H9 (cell line): Measurements from ENCODE around the gene NLN. TPM values are rescaled to one million over a fixed set of nuclear protein-coding genes. Genes with fewer than 3 reads are reported as not detected.

Experiments
- DNase-seq: peaks from one replicate; pipeline ENCODE4 v3.0.0-alpha.2; 2017
- H2AFZ ChIP-seq: one replicate; pipeline ENCODE4 v1.6.1; 2013; ENCODE audit warnings: mild to moderate bottlenecking, low read length, control low read depth, moderate library complexity
- H2AK5ac ChIP-seq: 2 replicates; pipeline ENCODE4 v1.6.1; 2013; ENCODE audit warnings: low read length, control low read depth, mixed read lengths; ENCODE audit not compliant: insufficient read length
- H2BK120ac ChIP-seq: one replicate; pipeline ENCODE4 v1.6.1; 2013; ENCODE audit warnings: low read depth, mild to moderate bottlenecking, low read length, control low read depth, inconsistent platforms; ENCODE audit not compliant: poor library complexity, severe bottlenecking
- H2BK12ac ChIP-seq: 2 replicates; pipeline ENCODE4 v1.6.1; 2013; ENCODE audit warnings: low read length, control low read depth, mixed read lengths, low read depth; ENCODE audit not compliant: insufficient read length
- H2BK15ac ChIP-seq: 2 replicates; pipeline ENCODE4 v1.6.1; 2013; ENCODE audit warnings: low read depth, low read length, control low read depth
- H2BK20ac ChIP-seq: one replicate; pipeline ENCODE4 v1.6.1; 2013; ENCODE audit warnings: low read depth, mild to moderate bottlenecking, low read length, control low read depth, inconsistent platforms; ENCODE audit not compliant: poor library complexity, severe bottlenecking
- H2BK5ac ChIP-seq: 2 replicates; pipeline ENCODE4 v1.6.1; 2013; ENCODE audit warnings: low read length, control low read depth, mixed read lengths; ENCODE audit not compliant: insufficient read length
- H3K14ac ChIP-seq: 2 replicates; pipeline ENCODE4 v1.6.1; 2013; ENCODE audit warnings: low read length, control low read depth; ENCODE audit not compliant: insufficient read depth
- H3K18ac ChIP-seq: 2 replicates; pipeline ENCODE4 v1.6.1; 2013; ENCODE audit warnings: low read depth, mild to moderate bottlenecking, mixed read lengths, low read length, control low read depth; ENCODE audit not compliant: insufficient read length
- H3K23ac ChIP-seq: 2 replicates; pipeline ENCODE4 v1.6.1; 2013; ENCODE audit warnings: low read length, control low read depth, mixed read lengths, low read depth; ENCODE audit not compliant: insufficient read length
- H3K23me2 ChIP-seq: 2 replicates; pipeline ENCODE4 v1.6.1; 2013; ENCODE audit warnings: low read depth, mild to moderate bottlenecking, mixed read lengths, low read length, control low read depth; ENCODE audit not compliant: insufficient read length, poor library complexity, severe bottlenecking
- H3K27ac ChIP-seq: 2 replicates; pipeline ENCODE4 v1.5.1; 2013; ENCODE audit warnings: low read length, control low read depth, mixed read lengths, low read depth; ENCODE audit not compliant: insufficient read length
- H3K27me3 ChIP-seq: 2 replicates; pipeline ENCODE4 v1.6.1; 2013; ENCODE audit warnings: low read length, control low read depth, inconsistent platforms; ENCODE audit not compliant: insufficient read depth
- H3K4ac ChIP-seq: 2 replicates; pipeline ENCODE4 v1.6.1; 2013; ENCODE audit warnings: low read depth, mild to moderate bottlenecking, control low read depth, inconsistent platforms, low read length, moderate library complexity
- H3K4me1 ChIP-seq: 2 replicates; pipeline ENCODE4 v1.6.1; 2013; ENCODE audit warnings: low read length, control low read depth, inconsistent platforms; ENCODE audit not compliant: insufficient read depth
- H3K4me2 ChIP-seq: 2 replicates; pipeline ENCODE4 v1.6.1; 2013; ENCODE audit warnings: low read length, control low read depth, mixed read lengths; ENCODE audit not compliant: insufficient read length, insufficient read depth
- H3K56ac ChIP-seq: 2 replicates; pipeline ENCODE4 v1.6.1; 2013; ENCODE audit warnings: low read depth, mild to moderate bottlenecking, mixed read lengths, low read length, control low read depth; ENCODE audit not compliant: insufficient read length
- H3K79me1 ChIP-seq: 2 replicates; pipeline ENCODE4 v1.6.1; 2013; ENCODE audit warnings: low read depth, mild to moderate bottlenecking, moderate library complexity, low read length, control low read depth, inconsistent platforms; ENCODE audit not compliant: insufficient read depth, poor library complexity, severe bottlenecking
- H3K79me2 ChIP-seq: 2 replicates; pipeline ENCODE4 v1.6.1; 2013; ENCODE audit warnings: low read length, control low read depth, inconsistent platforms; ENCODE audit not compliant: insufficient read depth
- H3K9ac ChIP-seq: 2 replicates; pipeline ENCODE4 v1.6.1; 2013; ENCODE audit warnings: low read length, control low read depth, mixed read lengths; ENCODE audit not compliant: insufficient read length; ENCODE audit errors: extremely low read depth
- H3K9me3 ChIP-seq: one replicate; pipeline ENCODE4 v1.6.1; 2013; ENCODE audit warnings: low read depth, low read length, inconsistent platforms; ENCODE audit not compliant: control insufficient read depth
- H3T11ph ChIP-seq: one replicate; pipeline ENCODE4 v1.6.1; 2013; ENCODE audit warnings: mild to moderate bottlenecking, low read length, control low read depth, inconsistent platforms
- H4K20me1 ChIP-seq: one replicate; pipeline ENCODE4 v1.6.1; 2013; ENCODE audit not compliant: control insufficient read depth, insufficient read length, insufficient read depth
- H4K5ac ChIP-seq: 2 replicates; pipeline ENCODE4 v1.6.1; 2013; ENCODE audit warnings: low read depth, mild to moderate bottlenecking, mixed read lengths, low read length, control low read depth; ENCODE audit not compliant: insufficient read length
- H4K8ac ChIP-seq: replicated peaks from 2 replicates; pipeline ENCODE4 v1.6.1; 2013; ENCODE audit warnings: low read length, control low read depth, mixed read lengths, low read depth; ENCODE audit not compliant: insufficient read length
- H4K91ac ChIP-seq: 2 replicates; pipeline ENCODE4 v1.6.1; 2013; ENCODE audit warnings: low read depth, mild to moderate bottlenecking, moderate library complexity, mixed read lengths, low read length, control low read depth; ENCODE audit not compliant: insufficient read length
- H3K27ac Mint-ChIP-seq, 3 experiments: 2 replicates in 2 of 3; 3 replicates in 1 of 3; pipeline ENCODE4 v1.8.0; 2020 to 2021; ENCODE audit warnings: mixed read lengths in 3 of 3, mild to moderate bottlenecking in 1 of 3, moderate library complexity in 1 of 3
- H3K27me3 Mint-ChIP-seq: 2 replicates; pipeline ENCODE4 v1.8.0; 2021; ENCODE audit warnings: low read depth, mild to moderate bottlenecking, moderate library complexity, mixed read lengths
- H3K36me3 Mint-ChIP-seq, 3 experiments: 2 replicates in 2 of 3; 3 replicates in 1 of 3; pipeline ENCODE4 v1.8.0; 2020 to 2021; ENCODE audit warnings: low read depth in 3 of 3, mixed read lengths in 3 of 3; ENCODE audit not compliant: insufficient read depth in 1 of 3
- H3K4me1 Mint-ChIP-seq, 2 experiments: 2 replicates each; pipeline ENCODE4 v1.8.0; 2020; ENCODE audit warnings: mixed read lengths in 2 of 2
- H3K4me3 Mint-ChIP-seq, 2 experiments: 2 replicates in 1 of 2; 3 replicates in 1 of 2; pipeline ENCODE4 v1.8.0; 2020 to 2021; ENCODE audit warnings: mild to moderate bottlenecking in 2 of 2, mixed read lengths in 2 of 2, moderate library complexity in 1 of 2
- H3K9me3 Mint-ChIP-seq, 2 experiments: 2 replicates in 1 of 2; 3 replicates in 1 of 2; pipeline ENCODE4 v1.8.0; 2020; ENCODE audit warnings: mild to moderate bottlenecking in 2 of 2, mixed read lengths in 2 of 2, moderate library complexity in 1 of 2
- WGBS: extraction: QIAGEN DNeasy Blood & Tissue Kit; methylation state at CpG from one replicate; pipeline ENCODE4 v1.1.7; 2013; ENCODE audit warnings: missing lambda C conversion rate, low lambda C conversion rate, mixed read lengths; ENCODE audit not compliant: insufficient read length; ENCODE audit errors: extremely low coverage; 5-methylcytosine and 5-hydroxymethylcytosine counted together
- total RNA-seq: library from RNA; stranded (reverse); gene quantifications from 2 replicates; pipeline ENCODE4 v1.2.1, GENCODE V29; 2021
- TF ChIP-seq, protein P1 (sequence below): fragments of 200-600 bp; sonication (generic); conservative IDR thresholded peaks from 3 replicates; pipeline ENCODE4 v1.8.0; 2021; ENCODE audit warnings: antibody characterized with exemption, mild to moderate bottlenecking

NLN gene
- total RNA-seq, 1 experiment from 2014 or later = 137 TPM

DNA sequence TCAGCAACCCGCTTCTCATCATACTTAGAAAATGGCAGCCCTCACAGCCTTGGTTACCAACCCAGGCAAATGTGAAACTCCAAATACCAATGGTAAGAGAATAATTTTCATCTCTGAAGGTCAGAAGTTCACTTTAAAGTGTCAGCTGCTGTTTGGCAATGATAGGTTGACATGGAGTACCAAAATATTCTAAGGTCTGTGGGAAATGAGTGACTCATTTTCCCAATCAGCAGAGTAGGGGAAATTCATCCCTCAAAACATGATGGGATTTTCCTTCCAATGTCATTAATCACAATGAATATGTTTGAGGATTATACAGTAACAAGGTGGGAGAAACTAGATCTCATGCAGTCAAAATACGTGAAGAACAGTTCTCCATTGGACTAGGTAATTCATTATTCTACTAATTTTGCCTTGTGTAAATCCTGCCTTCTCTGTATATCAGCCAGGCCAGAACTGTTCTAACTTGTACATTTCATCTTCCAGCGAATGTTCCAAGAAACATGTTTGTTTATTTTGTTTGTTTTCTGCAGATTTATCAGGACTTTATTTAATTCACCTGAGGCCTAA lies 151.3 kb downstream of the NLN start:
- H3K79me2 ChIP-seq = no peaks in the 10 kb centered on the region
- Mint-ChIP-seq H3K27ac (no peak overlapping the region; a peak in 1 of 7 replicates), H3K27me3 (no peaks in the 10 kb centered on the region), H3K4me3 (no peak overlapping the region), H3K4me1 (no peaks in the 10 kb centered on the region), H3K9me3 (peaks cover 0 to 4% of the 10 kb centered on the region in 2 experiments; a peak in 1 of 5 replicates), H3K36me3 (no peaks in the 10 kb centered on the region; a peak in 1 of 7 replicates)
- no peak overlapping the region for H2BK12ac ChIP-seq
- H4K20me1 ChIP-seq = no peaks in the 10 kb centered on the region
- H2AFZ ChIP-seq = no peak overlapping the region
- no peak for DNase-seq
- no peak overlapping the region for H2BK120ac ChIP-seq
- no peak overlapping the region for H3K4me2 ChIP-seq
- H3K23ac ChIP-seq = no peak overlapping the region
- no peak overlapping the region for H2BK5ac ChIP-seq
- no peak overlapping the region for H3K9ac ChIP-seq
- H4K91ac ChIP-seq = no peak overlapping the region
- H3K27me3 ChIP-seq = no peaks in the 10 kb centered on the region
- no peak overlapping the region for H3K18ac ChIP-seq
- no peak overlapping the region for H4K8ac ChIP-seq
- no peak overlapping the region for H3K14ac ChIP-seq
- H2AK5ac ChIP-seq = no peak overlapping the region
- no peak overlapping the region for H2BK20ac ChIP-seq
- no peak overlapping the region for H3K27ac ChIP-seq
- TF ChIP-seq, protein P1, sequence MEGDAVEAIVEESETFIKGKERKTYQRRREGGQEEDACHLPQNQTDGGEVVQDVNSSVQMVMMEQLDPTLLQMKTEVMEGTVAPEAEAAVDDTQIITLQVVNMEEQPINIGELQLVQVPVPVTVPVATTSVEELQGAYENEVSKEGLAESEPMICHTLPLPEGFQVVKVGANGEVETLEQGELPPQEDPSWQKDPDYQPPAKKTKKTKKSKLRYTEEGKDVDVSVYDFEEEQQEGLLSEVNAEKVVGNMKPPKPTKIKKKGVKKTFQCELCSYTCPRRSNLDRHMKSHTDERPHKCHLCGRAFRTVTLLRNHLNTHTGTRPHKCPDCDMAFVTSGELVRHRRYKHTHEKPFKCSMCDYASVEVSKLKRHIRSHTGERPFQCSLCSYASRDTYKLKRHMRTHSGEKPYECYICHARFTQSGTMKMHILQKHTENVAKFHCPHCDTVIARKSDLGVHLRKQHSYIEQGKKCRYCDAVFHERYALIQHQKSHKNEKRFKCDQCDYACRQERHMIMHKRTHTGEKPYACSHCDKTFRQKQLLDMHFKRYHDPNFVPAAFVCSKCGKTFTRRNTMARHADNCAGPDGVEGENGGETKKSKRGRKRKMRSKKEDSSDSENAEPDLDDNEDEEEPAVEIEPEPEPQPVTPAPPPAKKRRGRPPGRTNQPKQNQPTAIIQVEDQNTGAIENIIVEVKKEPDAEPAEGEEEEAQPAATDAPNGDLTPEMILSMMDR = no peak
- H3K79me1 ChIP-seq = no peaks in the 10 kb centered on the region
- no peak overlapping the region for H2BK15ac ChIP-seq
- no peaks in the 10 kb centered on the region for H3K9me3 ChIP-seq
- H3K4me1 ChIP-seq = no peaks in the 10 kb centered on the region
- H3K56ac ChIP-seq = no peak overlapping the region
- WGBS = no CpG with 5 or more reads among the region's 3 CpGs
- no peak overlapping the region for H3K4ac ChIP-seq
- H3K23me2 ChIP-seq = no peaks in the 10 kb centered on the region
- H3T11ph ChIP-seq = no peak overlapping the region
- H4K5ac ChIP-seq = no peak overlapping the region
